Activated naive CD4-positive, alpha-beta T cell treated with Interleukin-2 at 50 U/mL for 16 hours (primary cell): ENCODE results near the gene YJU2.
"Not testable (repeated sequence)": the region's sequence is repeated elsewhere in the genome, so short reads cannot be mapped to it uniquely, and the experiment has no call there.

Source experiments
- DNase-seq: peaks from one replicate; pipeline ENCODE4 v3.0.0-alpha.2; 2020

YJU2 gene

DNA sequence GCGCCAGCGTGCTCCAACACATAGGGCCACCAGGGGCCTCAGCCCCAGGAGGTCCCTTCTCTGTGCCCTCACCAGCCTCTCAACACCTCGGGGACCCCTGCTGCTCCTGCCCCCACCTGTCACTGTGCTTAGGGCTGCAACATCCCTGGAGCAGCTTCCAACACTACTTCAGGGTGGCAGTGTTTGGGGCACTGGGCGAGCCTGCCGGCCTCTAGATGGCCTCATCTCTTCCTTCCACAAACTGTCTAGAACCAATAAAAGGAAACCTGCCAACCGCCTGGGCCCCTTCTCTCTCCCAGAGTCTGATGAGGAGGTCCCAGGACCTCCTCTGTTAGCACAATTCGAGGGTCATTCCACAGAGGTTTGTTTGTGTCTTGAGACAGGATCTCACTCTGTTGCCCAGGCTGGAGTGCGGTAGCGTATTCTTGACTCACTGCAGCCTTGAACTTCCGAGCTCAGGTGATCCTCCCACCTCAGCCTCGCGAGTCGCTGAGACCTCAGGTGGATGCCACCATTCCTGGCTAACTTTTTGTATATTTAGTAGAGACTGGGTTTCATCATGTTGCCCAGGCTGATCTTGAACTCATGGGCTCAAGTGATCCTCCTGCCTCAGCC, 22.0 kb downstream of the YJU2 start:
- DNase-seq: no peak

DNA sequence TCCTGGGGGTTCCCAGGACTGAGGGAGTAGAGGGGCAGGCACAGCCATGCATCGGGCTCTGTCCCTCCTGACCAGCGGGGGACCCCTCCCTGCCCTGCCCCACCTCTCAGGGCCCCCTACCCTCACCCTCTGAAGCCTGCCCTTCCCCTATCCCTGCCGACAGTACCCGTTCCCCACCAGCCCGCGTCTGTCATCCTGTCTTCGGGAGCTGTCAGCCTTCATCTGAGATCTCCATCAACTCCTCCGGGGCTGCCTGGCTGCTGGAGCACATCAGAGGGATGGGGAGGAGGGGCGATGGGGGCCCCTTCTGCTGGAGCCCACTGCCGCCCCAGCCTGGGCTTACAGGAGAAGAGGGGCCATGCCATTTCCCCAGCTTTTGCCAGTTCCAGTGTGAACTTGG, 26.0 kb downstream of the YJU2 start:
- no peak for DNase-seq

DNA sequence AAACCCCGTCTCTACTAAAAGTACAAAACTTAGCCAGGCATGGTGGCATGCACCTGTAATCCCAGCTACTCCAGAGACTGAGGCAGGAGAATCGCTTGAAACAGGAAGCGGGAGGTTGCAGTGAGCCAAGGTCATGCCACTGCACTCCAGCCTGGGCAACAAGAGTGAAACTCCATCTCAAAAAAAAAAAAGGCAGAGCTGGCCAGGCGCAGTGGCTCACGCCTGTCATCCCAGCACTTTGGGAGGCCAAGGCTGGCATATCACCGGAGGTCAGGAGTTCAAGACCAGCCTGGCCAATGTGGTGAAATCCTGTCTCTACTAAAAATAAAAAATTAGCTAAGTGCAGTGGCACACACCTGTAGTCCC, 27.4 kb downstream of the YJU2 start:
- DNase-seq: not testable (repeated sequence)

DNA sequence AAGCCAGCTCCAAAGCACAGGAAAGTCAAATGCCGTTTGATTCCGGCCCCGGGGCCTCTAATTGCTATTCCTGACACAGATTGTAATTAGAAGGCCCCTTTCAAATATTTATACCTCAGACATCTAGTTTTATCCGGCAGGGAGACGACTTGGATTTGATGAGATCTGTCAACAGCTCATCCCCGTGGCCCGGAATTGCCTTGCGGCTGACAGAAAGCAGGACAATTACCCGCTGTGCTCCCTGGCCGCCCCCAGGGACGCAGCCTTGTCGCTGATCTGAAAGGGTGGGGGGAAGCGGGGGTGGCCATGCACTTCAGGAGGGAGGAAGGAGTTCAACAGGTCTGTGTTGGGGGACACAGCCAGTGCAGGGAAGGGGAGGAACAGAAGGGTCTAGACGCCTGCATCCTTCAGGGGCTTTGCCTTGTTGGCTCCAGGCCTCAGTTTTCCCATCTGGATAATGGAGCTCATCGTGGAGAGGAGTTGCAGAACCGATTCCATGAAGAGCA, 30.4 kb downstream of the YJU2 start:
- no peak for DNase-seq

DNA sequence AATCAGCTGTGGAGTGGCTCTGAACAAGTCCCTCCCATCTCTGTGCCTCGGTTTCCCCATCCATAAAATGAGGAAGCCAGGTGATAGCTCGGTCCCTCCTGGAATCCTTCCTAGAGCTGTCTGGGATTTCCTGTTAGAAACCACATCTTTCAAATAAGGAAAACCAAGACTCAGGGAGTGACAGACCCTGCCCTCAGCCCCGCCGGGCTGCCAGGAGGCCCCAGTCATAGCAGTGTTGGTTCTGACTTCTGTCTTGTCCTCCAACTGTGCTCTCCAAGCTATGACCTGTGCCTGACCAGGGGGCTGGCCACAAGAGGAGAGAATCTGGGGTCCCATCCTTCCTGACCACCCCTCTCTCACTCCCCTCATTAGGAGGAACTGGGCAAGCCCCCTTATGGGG, 31.1 kb downstream of the YJU2 start:
- no peak for DNase-seq

DNA sequence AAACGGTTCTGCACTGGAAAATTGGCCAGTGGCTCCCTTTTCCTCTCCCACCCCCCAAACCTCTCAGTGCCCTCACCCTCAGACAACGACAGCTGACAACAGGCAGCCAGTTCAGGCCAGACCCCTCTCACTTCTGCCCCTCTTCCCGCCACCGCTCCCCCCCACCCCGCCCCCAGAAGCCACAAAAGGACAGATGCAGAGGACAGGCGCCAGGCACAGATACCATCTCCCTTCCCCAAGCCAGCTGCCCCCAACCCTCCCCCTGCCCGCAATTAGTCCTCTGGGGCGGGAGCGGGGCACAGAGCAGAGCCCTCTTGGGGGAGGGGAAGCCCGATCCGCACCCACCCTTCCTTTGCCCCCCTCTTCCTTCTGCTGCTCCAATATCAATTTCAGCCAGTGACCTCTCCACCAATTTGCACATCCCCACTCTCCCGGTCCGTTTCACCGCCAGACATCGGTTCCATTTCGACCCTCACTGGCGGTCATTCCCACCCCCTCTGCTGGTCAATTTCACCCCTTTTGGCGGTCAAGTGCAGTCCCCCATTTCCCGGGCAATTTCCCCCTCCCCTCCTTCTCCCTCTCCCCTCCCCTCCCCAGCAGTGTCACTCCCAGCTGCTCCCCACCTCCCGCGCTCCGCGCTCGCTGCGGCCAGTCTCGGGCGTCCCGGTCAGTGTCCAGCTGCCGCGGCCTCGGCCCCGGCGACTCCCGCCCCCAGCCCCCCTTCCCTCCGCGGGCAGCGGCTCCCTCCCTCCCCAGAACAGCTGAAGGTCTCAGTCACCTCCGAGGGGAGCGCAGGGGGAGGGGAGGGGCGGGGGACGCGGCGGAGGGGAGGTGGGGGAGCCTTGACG, 31.8 kb downstream of the YJU2 start, which contains the start of gene SHD:
TSS of gene SHD (plus strand) at position 848 of the 848 bp plus-strand sequence. CDS start 798 bp downstream, outside the sequence.
- DNase-seq: no peak

DNA sequence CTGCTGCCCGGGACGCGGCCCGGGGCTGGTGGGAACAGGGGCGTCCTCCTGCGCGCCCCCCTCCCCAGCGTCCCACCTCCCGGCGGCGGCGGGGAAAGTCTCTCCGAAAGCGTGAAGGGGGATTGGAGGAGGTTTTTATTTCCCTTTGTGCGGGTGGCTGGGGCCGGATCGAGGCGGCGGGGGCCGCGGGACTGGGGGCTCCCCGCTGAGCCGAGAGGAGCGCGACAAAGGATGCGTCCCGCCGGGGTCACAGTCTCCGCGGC, 32.3 kb downstream of the YJU2 start:
- no peak for DNase-seq

DNA sequence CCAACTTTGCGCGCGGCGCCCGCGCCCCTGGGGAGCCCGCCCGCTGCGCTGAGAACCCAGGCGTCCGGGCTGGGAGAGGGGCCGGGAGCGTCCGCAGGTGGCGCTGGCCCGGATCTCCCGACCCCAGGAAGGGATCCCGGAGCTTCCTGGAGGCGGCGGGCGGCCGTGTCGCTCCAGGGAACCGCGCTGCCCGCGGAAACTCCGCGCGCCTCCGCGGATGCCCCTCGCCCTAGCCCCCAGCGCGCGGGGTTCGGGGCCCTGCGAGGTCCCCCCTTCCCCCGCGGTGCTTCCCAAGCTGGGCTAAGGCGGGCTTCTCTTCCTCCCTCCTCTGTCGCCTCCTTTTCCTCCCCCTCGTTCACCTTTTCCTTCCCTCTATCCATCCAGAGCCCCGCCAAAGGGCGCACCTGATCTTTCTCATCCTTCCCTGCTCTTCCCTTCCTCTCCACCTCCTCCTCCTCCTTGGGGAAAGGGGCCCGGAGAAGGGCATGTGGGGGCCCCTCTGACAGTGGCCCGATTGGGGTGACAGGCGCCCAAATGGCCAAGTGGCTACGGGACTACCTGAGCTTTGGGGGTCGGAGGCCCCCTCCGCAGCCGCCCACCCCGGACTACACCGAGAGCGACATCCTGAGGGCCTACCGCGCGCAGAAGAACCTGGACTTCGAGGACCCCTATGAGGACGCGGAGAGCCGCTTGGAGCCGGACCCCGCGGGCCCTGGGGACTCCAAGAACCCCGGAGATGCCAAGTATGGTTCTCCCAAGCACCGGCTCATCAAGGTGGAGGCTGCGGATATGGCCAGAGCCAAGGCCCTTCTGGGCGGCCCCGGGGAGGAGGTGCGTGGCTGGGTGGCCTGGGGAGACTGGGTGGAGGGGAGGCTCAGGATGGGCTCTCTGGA, 32.9 kb downstream of the YJU2 start:
- no peak for DNase-seq

DNA sequence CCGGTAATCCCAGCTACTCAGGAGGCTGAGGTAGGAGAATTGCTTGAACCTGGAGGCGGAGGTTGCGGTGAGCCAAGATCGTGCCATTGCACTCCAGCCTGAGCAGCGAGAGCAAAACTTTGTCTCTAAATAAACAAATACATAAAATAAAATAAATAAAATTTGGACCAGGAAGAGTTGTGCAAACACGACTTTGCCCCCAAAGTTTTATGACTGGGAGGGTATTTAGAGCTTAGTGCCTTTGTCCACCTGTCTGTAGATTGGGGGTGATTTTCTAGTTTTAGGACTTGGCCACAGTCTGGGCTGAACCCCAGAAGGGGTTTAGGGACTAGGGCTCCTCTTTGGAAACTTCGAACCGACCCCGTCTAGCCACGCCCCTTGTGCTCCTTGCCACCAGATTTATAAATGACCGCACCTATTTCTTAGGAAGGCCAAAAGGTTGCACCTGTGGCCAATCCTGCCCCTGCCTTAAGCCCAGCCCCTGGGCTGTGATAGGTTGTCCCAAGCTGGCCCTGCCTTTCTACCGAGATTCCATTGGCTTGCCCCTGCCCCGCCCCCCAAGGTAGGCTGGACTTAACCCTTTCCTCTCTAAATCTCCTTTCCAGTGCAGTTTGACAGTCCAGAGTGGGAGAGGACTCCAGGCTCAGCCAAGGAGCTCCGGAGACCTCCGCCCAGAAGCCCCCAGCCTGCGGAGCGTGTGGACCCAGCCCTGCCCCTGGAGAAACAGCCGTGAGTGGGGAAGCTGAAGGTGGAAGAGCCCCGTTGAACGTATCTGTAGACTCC, 37.5 kb downstream of the YJU2 start:
- DNase-seq: no peak

DNA sequence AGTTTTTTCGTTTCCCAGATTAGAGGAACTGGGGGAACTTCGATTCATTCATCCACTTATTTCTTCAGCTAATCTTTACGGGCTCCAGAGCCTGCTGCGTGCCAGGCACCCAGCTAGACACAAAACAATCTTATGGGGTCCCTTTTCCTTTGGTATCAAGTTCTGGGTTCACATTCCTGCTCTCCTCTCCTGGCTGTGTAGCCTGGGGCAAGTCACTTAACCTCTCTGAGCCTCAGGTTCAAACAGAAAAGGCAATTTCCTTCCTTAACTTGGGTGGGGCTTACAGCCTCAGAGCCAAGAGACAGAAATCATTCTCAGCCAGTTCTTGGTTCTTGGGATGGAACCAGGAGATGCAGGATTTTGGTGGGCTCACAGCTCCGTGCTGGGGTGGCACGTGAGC, 38.1 kb downstream of the YJU2 start:
- no peak for DNase-seq

DNA sequence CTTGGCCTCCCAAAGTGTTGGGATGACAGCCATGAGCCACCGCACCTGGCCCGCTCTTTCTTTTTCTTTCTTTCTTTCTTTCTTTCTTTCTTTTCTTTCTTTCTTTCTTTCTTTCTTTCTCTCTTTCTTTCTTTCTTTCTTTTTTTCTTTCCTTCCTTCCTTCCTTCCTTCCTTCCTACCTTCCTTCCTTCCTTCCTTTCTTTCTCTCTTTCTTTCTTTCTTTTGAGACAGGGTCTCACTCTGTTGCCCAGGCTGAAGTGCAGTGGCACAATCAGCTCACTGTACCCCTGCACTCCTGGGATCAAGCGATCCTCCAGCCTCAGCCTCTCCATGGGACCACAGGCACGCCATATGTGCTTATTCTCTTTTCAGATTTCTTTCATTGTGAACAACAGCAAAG, 39.3 kb downstream of the YJU2 start:
- DNase-seq: not testable (repeated sequence)

DNA sequence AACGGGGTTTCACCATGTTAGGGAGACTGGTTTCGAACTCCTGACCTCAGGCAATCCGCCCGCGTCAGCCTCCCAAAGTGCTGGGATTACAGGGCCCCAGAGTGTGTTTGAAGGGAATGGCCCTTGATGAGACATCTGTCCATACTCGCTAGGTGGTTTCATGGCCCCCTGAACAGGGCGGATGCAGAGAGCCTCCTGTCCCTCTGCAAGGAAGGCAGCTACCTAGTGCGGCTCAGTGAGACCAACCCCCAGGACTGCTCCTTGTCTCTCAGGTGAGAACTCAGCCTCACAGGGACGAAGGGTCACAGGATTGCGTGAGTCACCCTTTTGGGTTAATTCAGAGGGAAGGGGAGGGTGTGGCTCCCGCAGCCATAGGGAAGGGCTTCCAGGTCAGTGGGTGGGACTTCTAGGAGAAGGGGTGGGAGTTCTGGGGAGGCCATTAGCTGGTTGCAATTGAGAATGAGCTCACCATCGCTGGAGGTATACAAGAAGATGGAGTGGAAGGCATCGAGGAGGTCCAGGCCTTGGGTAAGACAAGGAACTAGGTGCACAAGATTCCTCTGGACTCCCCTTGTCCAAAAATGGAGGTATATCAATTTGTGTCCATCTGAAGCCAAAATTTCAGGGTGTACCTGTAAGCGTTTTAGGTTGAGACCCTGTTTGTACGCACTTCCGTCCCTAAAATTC, 41.4 kb downstream of the YJU2 start:
- DNase-seq: no peak

DNA sequence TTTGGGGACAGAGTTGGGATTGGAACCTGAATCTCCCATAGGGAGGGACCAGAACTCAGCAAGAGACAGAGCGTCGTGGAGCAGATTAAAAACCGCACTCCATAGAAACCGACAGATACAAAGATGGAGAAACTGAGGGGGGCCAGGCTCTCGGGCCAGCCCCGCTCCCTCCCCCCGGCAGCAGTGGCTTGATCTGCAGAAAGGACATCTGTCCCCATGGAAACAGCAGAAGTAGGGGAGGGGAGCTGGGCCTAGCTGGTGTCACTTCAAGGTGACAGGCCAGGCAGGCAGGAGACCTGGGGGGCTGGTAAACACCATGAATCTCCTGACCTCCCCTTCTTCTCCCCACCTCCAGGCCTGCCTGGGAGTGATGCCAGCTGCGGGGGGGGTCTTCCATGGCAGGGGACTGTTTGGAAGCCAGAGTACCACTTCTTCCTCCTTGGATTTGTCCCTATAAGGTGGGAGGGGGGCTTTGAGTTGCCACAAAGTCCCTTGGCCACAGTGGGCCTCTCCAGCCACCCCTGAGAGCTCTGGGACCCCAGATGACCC, 44.4 kb downstream of the YJU2 start:
- DNase-seq: no peak

DNA sequence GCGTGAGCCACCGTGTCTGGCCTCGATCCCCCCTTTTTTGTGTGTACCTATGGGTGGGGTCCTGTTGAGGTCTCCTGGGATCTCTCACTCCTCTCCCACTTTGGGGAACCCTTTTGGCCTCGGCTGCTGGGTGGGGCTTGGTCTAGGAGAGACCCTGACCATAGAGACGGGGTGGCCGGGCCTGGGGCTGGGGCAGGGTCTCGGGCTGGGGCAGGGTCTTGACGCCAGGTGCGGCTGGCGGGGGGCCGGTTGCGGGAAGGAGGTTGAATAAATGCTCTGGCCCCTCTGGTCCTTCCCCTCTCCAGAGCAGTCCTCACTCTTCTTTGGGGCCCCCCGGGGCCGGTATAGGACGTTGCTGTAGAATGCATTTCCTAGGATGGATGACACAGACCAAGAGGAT, 45.6 kb downstream of the YJU2 start:
- DNase-seq: no peak

DNA sequence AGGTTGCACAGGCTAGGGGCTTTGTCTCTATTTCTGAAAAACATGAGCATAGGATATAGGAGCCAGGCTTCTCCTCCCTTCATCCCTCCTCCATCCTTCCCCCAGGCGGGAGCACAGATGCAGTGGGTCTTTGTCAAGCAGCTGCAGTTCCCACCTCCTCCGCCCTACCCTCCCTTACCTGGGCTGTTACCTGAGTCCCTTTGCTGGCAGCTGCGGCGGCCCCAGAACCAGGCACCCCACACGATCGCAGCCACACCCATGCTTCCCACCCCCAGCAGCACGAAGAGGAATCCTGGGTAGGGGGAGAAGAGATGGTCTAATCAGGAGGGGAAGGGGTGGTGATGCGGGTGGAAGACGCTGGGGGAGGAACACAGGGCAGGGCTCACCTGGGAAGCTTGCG, 47.5 kb downstream of the YJU2 start:
- no peak for DNase-seq

DNA sequence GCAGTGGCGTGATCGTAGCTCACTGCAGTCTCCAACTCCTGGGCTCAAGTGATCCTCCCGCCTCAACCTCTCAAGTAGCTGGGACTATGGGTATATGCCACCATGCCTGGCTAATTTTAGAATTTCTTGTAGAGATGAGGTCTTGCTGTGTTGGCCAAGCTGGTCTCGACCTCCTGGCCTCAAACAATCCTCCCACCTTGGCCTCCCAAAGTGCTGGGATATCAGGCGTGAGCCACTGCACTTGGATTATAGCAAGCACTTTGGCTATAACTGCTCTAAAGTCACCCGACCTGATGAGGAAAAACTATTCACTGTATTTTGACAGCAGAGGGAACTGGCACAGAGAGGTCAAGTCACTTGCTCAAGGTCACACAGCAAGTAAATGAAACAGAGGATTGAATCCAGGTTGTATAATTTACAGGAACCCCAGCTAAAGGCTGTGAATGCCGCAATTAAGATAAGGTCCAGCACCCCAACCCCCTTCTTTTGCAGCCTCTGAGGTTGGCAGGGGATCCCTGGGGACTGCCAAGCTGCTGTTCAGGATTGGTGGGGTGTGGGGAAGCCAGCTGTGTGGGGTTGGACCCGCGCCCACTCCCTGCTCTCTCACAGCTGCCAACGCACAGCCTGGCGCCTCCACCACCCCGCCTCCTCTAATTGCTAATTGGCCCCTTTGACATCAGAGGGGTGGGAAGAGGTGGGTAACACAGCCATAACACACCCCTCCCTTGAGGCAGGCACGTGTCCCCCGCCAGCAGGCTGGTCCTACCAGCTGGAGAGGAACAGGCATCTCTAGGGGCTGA, 49.3 kb downstream of the YJU2 start:
- no peak for DNase-seq

DNA sequence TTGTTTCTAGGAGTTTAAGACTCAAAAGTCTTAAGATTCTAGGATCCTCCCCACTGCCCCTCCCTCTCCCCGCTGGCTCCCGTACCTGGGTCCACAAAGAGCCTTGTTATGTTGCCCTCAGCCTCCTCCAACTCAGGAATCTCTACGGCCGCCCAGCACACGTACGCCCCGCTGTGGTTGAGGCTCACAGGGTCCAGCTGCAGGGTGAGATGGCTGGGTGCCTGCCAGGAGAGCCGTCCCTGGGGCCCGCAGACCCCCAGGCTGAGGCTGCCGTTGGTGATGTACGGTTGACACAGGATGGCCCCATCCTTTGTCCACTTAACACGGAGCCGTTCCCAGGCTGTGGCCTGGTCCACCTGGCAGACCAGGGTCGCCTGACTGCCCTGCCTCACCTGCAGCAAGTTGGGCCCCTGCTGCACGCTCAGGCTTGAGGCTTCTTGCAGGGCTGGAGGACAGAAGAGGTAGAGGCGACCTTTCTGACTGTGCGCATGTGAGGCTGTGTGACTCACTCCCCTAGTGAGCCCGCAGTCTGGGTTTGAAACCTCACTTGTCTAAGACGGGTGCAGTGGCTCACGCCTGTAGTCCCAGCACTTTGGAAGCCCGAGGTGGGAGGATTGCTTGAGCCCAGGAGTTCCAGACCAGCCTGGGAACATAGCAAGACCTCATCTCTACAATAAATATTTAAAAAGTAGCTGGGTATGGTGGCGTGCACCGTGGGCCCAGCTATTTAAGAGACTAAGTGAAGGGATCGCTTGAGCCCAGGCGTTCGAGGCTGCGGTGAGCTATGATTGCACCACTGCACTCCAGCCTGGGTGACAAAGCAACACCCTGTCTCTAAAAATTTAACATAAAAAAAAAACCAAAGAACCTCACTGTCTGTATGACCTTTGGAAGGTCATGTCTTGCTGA, 51.3 kb downstream of the YJU2 start:
- DNase-seq: no peak

DNA sequence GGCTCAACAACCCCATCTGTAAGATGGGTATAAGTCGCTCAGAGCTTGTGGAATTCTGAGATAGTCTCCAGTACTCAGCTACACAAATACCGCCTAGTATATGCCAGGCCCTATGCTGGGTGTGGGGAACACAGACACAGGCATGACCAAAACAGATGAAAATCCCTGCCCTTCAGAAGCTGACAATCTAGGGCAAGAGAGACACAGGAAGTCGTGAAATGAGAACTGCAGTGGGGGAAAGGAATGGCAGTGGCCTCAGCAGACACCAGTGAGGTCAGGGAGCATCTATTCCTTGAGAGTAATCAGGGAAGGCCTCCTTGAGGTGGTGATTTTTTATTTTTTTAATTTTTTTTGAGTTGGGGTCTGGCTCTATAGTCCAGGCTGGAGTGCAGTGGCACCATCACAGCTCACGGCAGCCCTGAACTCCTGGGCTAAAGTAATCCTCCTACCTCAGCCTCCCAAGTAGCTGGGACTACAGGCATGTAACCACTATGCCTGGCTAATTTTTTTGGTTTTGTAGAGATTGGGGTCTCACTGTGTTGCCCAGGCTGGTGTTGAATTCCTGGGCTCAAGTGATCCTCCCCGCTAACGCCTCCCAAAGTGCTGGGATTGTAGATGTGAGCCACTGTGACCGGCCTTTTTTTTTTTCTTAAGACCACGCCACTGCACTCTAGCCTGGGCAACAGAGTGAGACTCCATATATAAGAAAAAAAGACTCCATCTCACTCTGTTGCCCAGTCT, 52.1 kb downstream of the YJU2 start:
- DNase-seq: no peak

DNA sequence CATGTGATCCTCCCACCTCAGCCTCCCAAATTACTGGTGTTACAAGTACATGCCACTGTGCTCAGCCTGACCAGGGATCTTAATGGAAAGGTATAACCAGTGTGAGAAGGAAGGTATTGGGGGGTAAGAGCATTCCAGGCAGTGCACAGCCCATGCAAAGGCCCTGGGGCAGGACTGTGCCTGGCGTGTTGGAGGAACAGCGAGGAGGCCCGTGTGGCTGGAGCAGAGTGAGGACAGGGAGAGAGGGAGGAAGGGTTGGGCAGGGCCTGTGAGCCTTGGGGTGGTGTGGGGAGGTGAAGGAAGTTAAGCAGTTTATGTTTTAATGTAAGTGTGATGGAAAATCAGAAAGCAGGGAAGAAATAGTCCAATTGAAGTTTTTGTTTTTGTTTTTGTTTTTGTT, 53.7 kb downstream of the YJU2 start:
- no peak for DNase-seq
